Liver (tissue), 9 donors: ENCODE measurements around the gene DTNB. TPM values are rescaled to one million over a fixed set of nuclear protein-coding genes. Genes with fewer than 3 reads are reported as not detected.

Experiments
- DNase-seq: peaks from one replicate; pipeline ENCODE4 v3.0.0-alpha.2; 2017; ENCODE audit warnings: low spot score
- H3K27ac ChIP-seq, 2 donors: one replicate each; pipeline ENCODE4 v1.7.0; 2013; ENCODE audit warnings: inconsistent platforms in 2 of 2, low read length in 2 of 2, control low read depth in 1 of 2, low read depth in 1 of 2, mild to moderate bottlenecking in 1 of 2
- H3K27me3 ChIP-seq, 4 donors: one replicate each; pipeline versions ENCODE4 v1.6.1 to v1.7.0; 2013; ENCODE audit warnings: low read length in 3 of 4, inconsistent platforms in 1 of 4, mild to moderate bottlenecking in 1 of 4, moderate library complexity in 1 of 4; ENCODE audit not compliant: control insufficient read depth in 4 of 4, insufficient read depth in 4 of 4
- H3K36me3 ChIP-seq, 4 donors: one replicate each; pipeline versions ENCODE4 v1.6.1 to v1.7.0; 2013; ENCODE audit warnings: low read length in 3 of 4, mild to moderate bottlenecking in 3 of 4, low read depth in 1 of 4, moderate library complexity in 1 of 4; ENCODE audit not compliant: control insufficient read depth in 4 of 4, insufficient read depth in 3 of 4
- H3K4me1 ChIP-seq, 4 donors: one replicate each; pipeline versions ENCODE4 v1.6.1 to v1.7.0; 2013; ENCODE audit warnings: low read length in 3 of 4, mild to moderate bottlenecking in 3 of 4, moderate library complexity in 1 of 4; ENCODE audit not compliant: control insufficient read depth in 4 of 4, insufficient read depth in 4 of 4
- H3K4me3 ChIP-seq, 3 donors: one replicate each; pipeline versions ENCODE4 v1.6.1 to v1.7.0; 2013; ENCODE audit warnings: low read length in 3 of 3, control low read depth in 1 of 3, low read depth in 1 of 3, mild to moderate bottlenecking in 1 of 3
- H3K9ac ChIP-seq, 2 donors: one replicate each; pipeline ENCODE4 v1.7.0; 2013; ENCODE audit warnings: low read length in 2 of 2, mild to moderate bottlenecking in 2 of 2, moderate library complexity in 2 of 2, control low read depth in 1 of 2, low read depth in 1 of 2
- H3K9me3 ChIP-seq, 4 donors: one replicate each; pipeline versions ENCODE4 v1.6.1 to v1.7.0; 2013; ENCODE audit warnings: low read length in 3 of 4; ENCODE audit not compliant: control insufficient read depth in 4 of 4
- ATF3 ChIP-seq: IDR thresholded peaks from 2 replicates; pipeline ENCODE4 v1.6.1; 2016; ENCODE audit warnings: antibody characterized with exemption
- CTCF ChIP-seq: fragments of 150-350 bp; IDR thresholded peaks from 2 replicates; pipeline ENCODE4 v1.5.1; 2017; ENCODE audit warnings: improper control_type of control experiment, low read depth, low read length; ENCODE audit not compliant: missing input control
- EGR1 ChIP-seq, 2 donors: IDR thresholded peaks; 2 replicates each; pipeline ENCODE4 v1.6.1; 2016 to 2018; ENCODE audit warnings: antibody characterized with exemption in 2 of 2, low read depth in 2 of 2
- FOXA1 ChIP-seq: IDR thresholded peaks from 2 replicates; pipeline ENCODE4 v1.6.1; 2016; ENCODE audit warnings: antibody characterized with exemption
- FOXA2 ChIP-seq: IDR thresholded peaks from 2 replicates; pipeline ENCODE4 v1.6.1; 2016; ENCODE audit warnings: antibody characterized with exemption
- GABPA ChIP-seq, 2 donors: IDR thresholded peaks in 1 of 2; conservative IDR thresholded peaks in 1 of 2; 2 replicates each; pipeline ENCODE4 v1.6.1; 2016; ENCODE audit warnings: antibody characterized with exemption in 2 of 2, mild to moderate bottlenecking in 1 of 2, moderate library complexity in 1 of 2
- HNF4A ChIP-seq, 2 donors: conservative IDR thresholded peaks; 2 replicates each; pipeline ENCODE4 v1.6.1; 2016; ENCODE audit warnings: antibody characterized with exemption in 2 of 2, mild to moderate bottlenecking in 2 of 2
- HNF4G ChIP-seq: IDR thresholded peaks from 2 replicates; pipeline ENCODE4 v1.6.1; 2016; ENCODE audit warnings: antibody characterized with exemption
- JUND ChIP-seq, 2 donors: IDR thresholded peaks; 2 replicates each; pipeline ENCODE4 v1.6.1; 2016; ENCODE audit warnings: antibody characterized with exemption in 2 of 2
- NR2F2 ChIP-seq: IDR thresholded peaks from 2 replicates; pipeline ENCODE4 v1.6.1; 2016; ENCODE audit warnings: antibody characterized with exemption
- RAD21 ChIP-seq, 2 donors: IDR thresholded peaks; 2 replicates each; pipeline ENCODE4 v1.6.1; 2016; ENCODE audit warnings: antibody characterized with exemption in 2 of 2, mild to moderate bottlenecking in 2 of 2
- REST ChIP-seq: IDR thresholded peaks from 2 replicates; pipeline ENCODE4 v1.6.1; 2016; ENCODE audit warnings: antibody characterized with exemption, mild to moderate bottlenecking
- RXRA ChIP-seq, 2 donors: IDR thresholded peaks; 2 replicates each; pipeline ENCODE4 v1.6.1; 2017 to 2018; ENCODE audit warnings: antibody characterized with exemption in 2 of 2, mild to moderate bottlenecking in 1 of 2
- SP1 ChIP-seq: IDR thresholded peaks from 2 replicates; pipeline ENCODE4 v1.6.1; 2018; ENCODE audit warnings: antibody characterized with exemption, mild to moderate bottlenecking
- TAF1 ChIP-seq: conservative IDR thresholded peaks from 2 replicates; pipeline ENCODE4 v1.6.1; 2016; ENCODE audit warnings: antibody characterized with exemption, mild to moderate bottlenecking
- YY1 ChIP-seq: IDR thresholded peaks from 2 replicates; pipeline ENCODE4 v1.6.1; 2016; ENCODE audit warnings: antibody characterized with exemption, mild to moderate bottlenecking
- ZBTB33 ChIP-seq: IDR thresholded peaks from 2 replicates; pipeline ENCODE4 v1.6.1; 2016; ENCODE audit warnings: antibody characterized with exemption
- WGBS: extraction: QIAGEN DNeasy Blood & Tissue Kit; methylation state at CpG from one replicate; pipeline ENCODE4 v1.1.7; 2013; 5-methylcytosine and 5-hydroxymethylcytosine counted together
- polyA plus RNA-seq, 2 donors: library from polyadenylated mRNA; stranded (reverse) in 1 of 2; unstranded in 1 of 2; fragments of 200-250 nt in 1 of 2; fragments of >200 nt in 1 of 2; fragmentation: Nextera tagmentation in 1 of 2; extraction: Ambion mirVana in 1 of 2; gene quantifications; one replicate each; pipeline versions ENCODE4 v1.2.1 to v1.2.3, GENCODE V29; 2013 to 2015
- total RNA-seq, 2 donors: library from RNA; depleted of rRNA; stranded (reverse); fragments of >200 nt; gene quantifications; one replicate each; pipeline ENCODE4 v1.2.3, GENCODE V29; 2014
- donor health status: healthy.
- donor health status: healthy.
- donor health status: healthy.
- donor health status: healthy.
- donor health status: healthy.

DTNB gene
- total and polyA plus RNA-seq, 4 donors: 3.3 to 10.5 (median 6.4) TPM

- no peaks in the 10 kb centered on the region for H3K9me3 ChIP-seq
- WGBS: 94% methylated on average over 3 of the region's 3 CpGs
- no peak overlapping the region for H3K4me3 ChIP-seq
- no peak for DNase-seq
- peaks cover 0 to 4% (median 3%) of the 10 kb centered on the region in 4 donors for H3K4me1 ChIP-seq
- TF ChIP-seq TAF1: no peak
- TF ChIP-seq CTCF: no peak
- no peak for TF ChIP-seq RXRA (IDR thresholded peaks at IDR 0.05)
- no peak overlapping the region for H3K9ac ChIP-seq
- no peaks in the 10 kb centered on the region for H3K27me3 ChIP-seq
- no peaks in the 10 kb centered on the region for H3K36me3 ChIP-seq
- H3K27ac ChIP-seq: no peak overlapping the region
Observed at GRCh38 chr2:25492726-25493125, 180.7 kb downstream of the DTNB start.

GRCh38 chr2:25491966-25492532 is 181.3 kb downstream of the DTNB start:
- Histone ChIP-seq H3K27ac (no peak overlapping the region), H3K27me3 (no peaks in the 10 kb centered on the region), H3K9ac (no peak overlapping the region), H3K36me3 (peaks cover 0 to 2% (median 0%) of the 10 kb centered on the region in 4 donors), H3K4me3 (no peak overlapping the region), H3K4me1 (peaks cover 0 to 4% (median 3%) of the 10 kb centered on the region in 4 donors), H3K9me3 (no peaks in the 10 kb centered on the region)
- WGBS: 82% methylated on average over 6 of the region's 6 CpGs
- no peak for TF ChIP-seq ATF3
- no peak for TF ChIP-seq FOXA1
- no peak for TF ChIP-seq REST
- TF ChIP-seq YY1: no peak
- no peak for TF ChIP-seq TAF1
- no peak for TF ChIP-seq RXRA (IDR thresholded peaks at IDR 0.05)
- TF ChIP-seq JUND (IDR thresholded peaks at IDR 0.05): no peak
- no peak for TF ChIP-seq RAD21 (IDR thresholded peaks at IDR 0.05)
- no peak for TF ChIP-seq FOXA2
- no peak for TF ChIP-seq HNF4A (conservative IDR thresholded peaks at IDR 0.05)
- no peak for TF ChIP-seq NR2F2
- TF ChIP-seq SP1: no peak
- no peak for TF ChIP-seq ZBTB33
- TF ChIP-seq EGR1 (IDR thresholded peaks at IDR 0.05; ENCODE audit: low read depth in 2 of 2): no peak
- TF ChIP-seq GABPA (IDR thresholded peaks at IDR 0.05 in 1 of 2, conservative IDR thresholded peaks at IDR 0.05 in 1 of 2): no peak
- no peak for TF ChIP-seq CTCF
- no peak for TF ChIP-seq HNF4G
- no peak for DNase-seq
